Measurements from ENCODE around the gene ZNF362. TPM values are rescaled to one million over a fixed set of nuclear protein-coding genes. Genes with fewer than 3 reads are reported as not detected.
A peak's percentile ranks its signal among the peaks of the same experiment; 100 is the strongest.

ZNF362 gene
- total RNA-seq, 1 donor from 2014 or later, result 37.8 TPM

GRCh38 chr1:33348676-33349080, 92.4 kb downstream of the ZNF362 start:
- DNase-seq (no peak), ATAC-seq (peak; percentile 12)
- intact Hi-C loops (cut with micrococcal nuclease), result no loop called here

- DNase-seq, result peak; percentile 76
- intact Hi-C loops (cut with micrococcal nuclease), result no loop called here
- peak; percentile 32 for ATAC-seq
Observed at GRCh38 chr1:33349081-33349759, 92.9 kb downstream of the ZNF362 start.

GRCh38 chr1:33349778-33350610, 93.7 kb downstream of the ZNF362 start:
- ATAC-seq, result peak; percentile 86
- DNase-seq, result peak; percentile 96
- intact Hi-C loops (cut with micrococcal nuclease), result no loop called here

Small RNAs within 50 kb of the gene (microRNA-seq; reads per million reads assigned to microRNA genes)
- 35.3 reads per million, percentile 26 among the genes with 10 or more reads in this experiment for gene MIR3605 (ENCODE audit: borderline number of aligned reads)

Other genes starting within 250 kb of the ZNF362 start
- gene AK2, start 219.6 kb upstream of the ZNF362 start, total RNA-seq, result 121 TPM
- gene AZIN2, start 175.3 kb upstream of the ZNF362 start, total RNA-seq, result 3.3 TPM
- 2.0 TPM for gene TRIM62, start 74.4 kb upstream of the ZNF362 start, total RNA-seq
- not detected for gene A3GALT2, start 64.6 kb downstream of the ZNF362 start, total RNA-seq
- 118 TPM for gene PHC2, start 174.6 kb downstream of the ZNF362 start, total RNA-seq
- 4.4 TPM for gene ZSCAN20, start 216.2 kb downstream of the ZNF362 start, total RNA-seq

Measured in left ventricle myocardium superior (tissue), 1 donor.